AG04450 (cell line): ENCODE results near the gene DACH1. TPM values are rescaled to one million over a fixed set of nuclear protein-coding genes. Genes with fewer than 3 reads are reported as not detected.

ENCODE experiments used
- CTCF ChIA-PET: fragments of 300-600, 350-600 bp; formaldehyde crosslinking; extraction: SDS; loops from one replicate; lab custom pipeline; 2022; ENCODE audit warnings: antibody characterized with exemption, inconsistent platforms; lab: Charles Lee
- POLR2A ChIA-PET: fragments of 350-600 bp; formaldehyde crosslinking; extraction: SDS; loops from one replicate; lab custom pipeline; 2021; ENCODE audit warnings: antibody characterized with exemption, inconsistent platforms; lab: Yijun Ruan, JAX
- DNase-seq: peaks from one replicate; pipeline ENCODE4 v3.0.0-alpha.2; 2011; ENCODE audit warnings: low read depth, low spot score
- H3K27ac ChIP-seq: one replicate; pipeline ENCODE4 v1.5.1; 2012; ENCODE audit warnings: low read depth, low read length, control low read depth
- H3K27me3 ChIP-seq: one replicate; pipeline ENCODE4 v1.6.0; 2012; ENCODE audit warnings: low read length; ENCODE audit not compliant: control insufficient read depth, insufficient read depth
- H3K4me3 ChIP-seq: 2 replicates; pipeline ENCODE4 v1.5.1; 2011; ENCODE audit warnings: mild to moderate bottlenecking, low read depth, low read length, control low read depth
- H3K9me3 ChIP-seq: 2 replicates; pipeline ENCODE4 v1.5.1; 2012; ENCODE audit warnings: low read length; ENCODE audit not compliant: control insufficient read depth, insufficient read depth
- CTCF ChIP-seq: IDR thresholded peaks from 2 replicates; pipeline ENCODE4 v1.5.1; 2011; ENCODE audit warnings: low read depth, low read length, control low read depth, inconsistent platforms
- polyA plus RNA-seq: library from polyadenylated mRNA; depleted of rRNA; stranded (reverse); fragments of >200 nt; gene quantifications from 2 replicates; pipeline ENCODE4 v1.2.3, GENCODE V29; 2011

Gene DACH1
- polyA plus RNA-seq, 1 experiment, result 0.10 TPM

- H3K4me3 ChIP-seq, result no peak overlapping the region
- H3K27ac ChIP-seq, result no peak overlapping the region
- POLR2A ChIA-PET, result no interaction called here
- no peak for TF ChIP-seq CTCF
- no peaks in the 10 kb centered on the region for H3K27me3 ChIP-seq
- DNase-seq, result no peak
- H3K9me3 ChIP-seq, result no peaks in the 10 kb centered on the region
- CTCF ChIA-PET, result no interaction called here
These were observed 350.5 kb downstream of the DACH1 start for GRCh38 chr13:71516521-71516920.

DNA sequence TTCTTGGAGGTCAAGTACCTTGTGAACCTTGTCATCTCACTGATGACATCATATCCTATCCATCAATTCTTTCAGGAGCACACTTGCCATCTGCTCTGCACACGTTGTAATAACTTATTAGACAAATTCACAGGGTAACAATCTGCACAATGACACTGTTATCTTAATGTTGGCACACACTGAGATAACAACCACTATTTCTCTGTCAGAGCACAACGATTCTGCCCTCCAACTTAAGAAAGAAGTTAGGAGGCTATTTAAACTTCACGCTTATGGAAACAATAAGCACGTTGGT, 351.3 kb downstream of the DACH1 start:
- no peak overlapping the region for H3K27ac ChIP-seq

DNA sequence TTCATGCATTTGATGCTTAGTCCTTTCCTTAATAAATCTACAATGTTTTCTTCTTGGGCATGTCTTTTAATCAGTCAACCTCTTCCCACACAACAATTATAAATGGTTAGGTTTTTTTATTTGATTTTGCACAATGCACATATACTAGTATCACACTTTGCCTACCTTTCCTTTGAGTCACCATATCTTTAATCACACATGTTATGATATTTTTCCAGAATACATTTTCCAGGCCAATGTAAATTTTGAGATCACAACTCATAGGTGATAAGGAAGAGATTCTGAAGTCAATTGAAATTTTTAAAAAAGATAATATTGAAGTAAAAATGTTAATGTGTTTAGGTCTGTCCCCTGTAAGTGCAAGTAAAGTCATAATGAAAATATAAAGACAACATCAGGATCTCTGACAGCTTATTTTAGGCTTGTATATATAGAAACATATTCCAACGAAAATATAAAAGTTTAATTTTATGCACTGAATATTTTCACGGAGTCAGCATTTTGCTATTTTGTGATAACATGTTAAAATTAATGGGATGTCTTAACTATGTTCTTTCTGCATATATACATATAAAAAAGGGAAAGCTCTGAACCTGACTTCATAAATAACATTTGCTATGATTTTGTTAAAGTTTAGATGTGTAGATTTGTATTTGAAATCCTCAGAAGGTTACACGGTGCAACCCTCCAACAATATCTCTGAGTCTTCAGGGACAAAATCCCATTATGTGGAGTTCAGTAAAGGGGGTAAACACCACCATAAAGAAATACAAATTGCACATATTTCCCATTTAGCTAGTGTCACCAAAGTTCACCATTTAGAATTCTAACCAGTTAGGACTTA, 351.9 kb downstream of the DACH1 start:
- CTCF ChIA-PET, result no interaction called here
- Histone ChIP-seq H3K27me3 (no peaks in the 10 kb centered on the region), H3K9me3 (no peaks in the 10 kb centered on the region), H3K4me3 (no peak overlapping the region), H3K27ac (no peak overlapping the region)
- TF ChIP-seq CTCF, result no peak
- POLR2A ChIA-PET, result no interaction called here
- DNase-seq, result no peak

More for the DNA sequence above, 351.3 kb downstream of the DACH1 start:
- no peak for TF ChIP-seq CTCF
- CTCF ChIA-PET, result no interaction called here
- POLR2A ChIA-PET, result no interaction called here
- Histone ChIP-seq H3K9me3 (no peaks in the 10 kb centered on the region), H3K4me3 (no peak overlapping the region), H3K27me3 (no peaks in the 10 kb centered on the region)
- no peak for DNase-seq

DNA sequence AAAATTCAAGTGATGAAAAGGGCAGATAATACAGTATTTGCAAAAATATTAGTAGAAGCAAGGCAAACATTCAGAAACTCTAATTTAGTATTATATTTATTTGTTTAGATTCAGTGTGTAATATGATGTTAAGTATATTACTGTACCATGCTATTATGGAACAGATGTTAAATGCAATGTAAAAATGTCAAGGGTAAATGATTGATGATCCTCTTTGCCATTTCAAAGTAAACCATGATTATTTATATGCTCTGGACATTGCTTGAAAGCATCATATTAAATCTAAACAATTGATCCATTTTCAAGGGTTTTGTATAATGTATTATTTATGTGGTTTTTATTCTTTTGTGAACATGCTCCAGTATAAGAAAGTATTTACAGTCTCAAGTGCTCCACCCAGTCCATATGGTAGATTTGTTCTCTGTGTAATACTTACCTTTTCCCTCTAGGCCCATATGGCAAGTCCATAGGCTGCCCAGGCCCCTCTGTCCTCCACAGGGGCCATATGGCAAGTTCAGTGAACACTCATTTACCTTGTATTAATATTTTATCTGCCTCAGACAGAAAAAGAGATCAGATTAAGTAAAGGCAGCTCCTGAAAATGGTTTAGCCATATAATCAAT, 353.5 kb downstream of the DACH1 start:
- no peaks in the 10 kb centered on the region for H3K27me3 ChIP-seq
- ChIA-PET CTCF (interaction anchor here (0.7 kb wide), 1 partner anchor 497 kb away, joined by 3 read pairs; no protein-coding TSS in a partner anchor), POLR2A (no interaction called here)
- TF ChIP-seq CTCF, result no peak
- DNase-seq, result no peak
- H3K9me3 ChIP-seq, result no peaks in the 10 kb centered on the region
- no peak overlapping the region for H3K4me3 ChIP-seq
- H3K27ac ChIP-seq, result no peak overlapping the region

DNA sequence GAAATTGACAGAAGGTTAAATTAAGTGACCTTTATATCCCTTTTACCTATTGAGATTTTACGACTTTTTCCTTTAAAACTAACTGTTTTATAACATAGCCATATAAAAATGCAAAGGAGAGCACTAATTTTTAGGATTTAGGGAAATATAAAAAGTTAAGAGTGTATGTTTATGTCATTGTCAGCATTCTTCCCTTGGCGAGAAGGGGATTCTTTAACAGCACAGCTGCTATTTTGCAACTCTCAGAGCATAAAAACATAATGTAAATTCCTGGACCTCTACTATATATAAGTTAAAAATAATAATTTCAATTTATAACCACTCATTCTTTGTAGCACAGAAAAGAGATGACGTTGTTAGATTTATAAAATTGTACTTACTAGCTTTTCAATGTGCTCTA, 363.2 kb downstream of the DACH1 start:
- POLR2A ChIA-PET, result no interaction called here
- Histone ChIP-seq H3K27me3 (no peaks in the 10 kb centered on the region), H3K9me3 (no peaks in the 10 kb centered on the region), H3K4me3 (no peak overlapping the region), H3K27ac (no peak overlapping the region)
- CTCF ChIA-PET, result no interaction called here
- DNase-seq, result no peak
- TF ChIP-seq CTCF, result no peak
